Measurements from ENCODE around the gene CMTM6. TPM values are rescaled to one million over a fixed set of nuclear protein-coding genes. Genes with fewer than 3 reads are reported as not detected.

The CMTM6 gene
- total RNA-seq, 1 donor from 2014 or later, result 51.2 TPM

- intact Hi-C loops (cut with DNase I), result no loop called here
- DNase-seq (ENCODE audit: low spot score) (no peak), ATAC-seq (no peak)
These were observed 68.4 kb downstream of the CMTM6 start for GRCh38 chr3:32434206-32434605.

DNA sequence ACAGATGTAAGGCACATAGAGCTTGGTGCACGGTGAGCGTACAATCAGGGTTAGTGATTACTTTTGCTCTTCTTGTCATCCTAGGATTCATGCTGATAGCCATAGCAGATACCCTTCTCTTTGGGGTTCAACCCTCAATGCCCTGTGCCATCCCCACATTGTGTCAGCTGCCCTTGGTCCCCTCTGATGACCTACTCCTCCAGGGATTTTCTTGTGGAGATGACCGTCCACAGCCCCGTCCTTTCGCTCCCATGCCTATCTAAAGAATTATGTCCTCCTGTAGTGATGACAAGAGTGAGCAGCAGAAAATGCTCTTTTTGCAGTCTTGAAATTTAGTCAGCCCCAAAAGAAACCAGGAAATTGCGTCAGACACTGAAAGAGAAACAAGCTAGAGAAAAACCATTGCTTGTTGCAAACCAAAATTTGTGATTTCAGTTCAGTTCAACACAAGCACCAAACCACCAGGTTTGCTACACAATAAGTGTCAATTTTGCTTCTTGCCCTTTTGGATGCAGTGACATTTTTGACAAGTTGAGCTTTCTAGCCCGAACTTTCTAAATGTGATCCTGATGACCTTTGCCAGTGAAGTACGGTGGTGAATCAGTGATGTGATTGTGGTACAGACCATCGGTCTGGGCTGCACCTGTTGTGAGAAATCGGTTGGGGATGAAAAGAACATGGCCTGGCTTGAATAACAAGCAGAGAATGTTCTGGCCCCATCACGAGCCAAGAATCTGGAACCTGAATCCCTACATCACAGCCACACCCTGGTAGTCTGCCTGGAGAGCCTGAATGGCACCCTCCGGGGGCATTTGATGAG lies 69.7 kb downstream of the CMTM6 start:
- intact Hi-C loops (cut with DNase I), result no loop called here
- DNase-seq (ENCODE audit: low spot score) (no peak), ATAC-seq (peak; percentile 9)

GRCh38 chr3:32432045-32432710 lies 70.5 kb downstream of the CMTM6 start:
- intact Hi-C loops (cut with DNase I), result no loop called here
- DNase-seq (ENCODE audit: low spot score) (no peak), ATAC-seq (no peak)

DNA sequence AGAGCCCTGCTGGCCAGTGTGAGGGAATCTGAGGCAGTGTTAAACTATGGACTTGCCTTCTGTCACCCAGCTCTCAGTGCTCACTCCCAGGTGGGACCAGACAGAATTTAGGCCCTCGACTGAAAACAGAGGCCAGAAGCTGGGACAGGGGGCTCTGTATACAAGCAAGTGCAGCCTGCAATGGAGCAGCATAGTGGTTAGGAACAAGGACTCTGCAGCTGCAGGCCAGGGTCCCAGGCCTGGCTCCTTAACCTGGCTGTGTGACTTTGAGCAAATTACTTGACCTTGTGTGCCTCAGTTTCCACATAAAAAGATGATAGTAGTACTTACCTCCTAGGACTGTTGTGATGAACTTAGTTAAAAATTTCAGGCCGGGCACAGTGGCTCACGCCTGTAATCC lies 71.2 kb downstream of the CMTM6 start:
- no peak for DNase-seq (ENCODE audit: low spot score)
- intact Hi-C loops (cut with DNase I), result no loop called here
- ATAC-seq, result no peak

Small RNAs within 50 kb of the gene (microRNA-seq; reads per million reads assigned to microRNA genes)
- not detected for gene MIR548AY

Other genes with a start within 250 kb of the CMTM6 start
- gene CMTM7, start 111.0 kb downstream of the CMTM6 start, total RNA-seq, result 19.5 TPM
- gene DYNC1LI1, start 68.0 kb upstream of the CMTM6 start, total RNA-seq, result 30.4 TPM
- gene CNOT10, start 182.3 kb upstream of the CMTM6 start, total RNA-seq, result 45.3 TPM